ENCODE measurements around the gene GIMAP5. TPM values are rescaled to one million over a fixed set of nuclear protein-coding genes. Genes with fewer than 3 reads are reported as not detected.

Gene GIMAP5
- total RNA-seq, 4 donors from 2014 or later, result 2.6 to 15.7 (median 11.2) TPM

- DNase-seq, result no peak
- TF ChIP-seq EP300 (IDR thresholded peaks at IDR 0.05; ENCODE audit: low read depth) (no peak), POLR2A (IDR thresholded peaks at IDR 0.05) (no peak), CTCF (IDR thresholded peaks at IDR 0.05) (no peak), POLR2AphosphoS5 (IDR thresholded peaks at IDR 0.05) (no peak)
- H3K27ac ChIP-seq, result peak overlapping the region in 2 of 4 donors; percentile 0 to 5
- H3K9me3 ChIP-seq, result no peaks in the 10 kb centered on the region
- in situ Hi-C loops (cut with MboI; ENCODE audit: low pct_ligation_motif_present in 1 of 4, low pct_unique_long_range_greater_than_20kb in 1 of 4, low sequenced_read_pairs in 3 of 4), result loop anchor here in 2 of 4 donors (25.0 kb wide), 1 partner anchor 195 kb away; the partner anchor contains the start of genes KCNH2 (in 2 of the 2) and NOS3 (in 2 of the 2)
- no peak overlapping the region for H3K4me3 ChIP-seq
- intact Hi-C loops (cut with DNase I; ENCODE audit: low total_unique reads), result no loop called here
- peaks cover 0 to 13% (median 6%) of the 10 kb centered on the region in 4 donors for H3K36me3 ChIP-seq
- no peaks in the 10 kb centered on the region for H3K27me3 ChIP-seq
- peaks cover 15 to 34% (median 18%) of the 10 kb centered on the region in 4 donors for H3K4me1 ChIP-seq
- WGBS, 2 donors (ENCODE audit: low coverage in 1 of 2), result 87% methylated on average over 12 of the region's 12 CpGs; no CpG with 5 or more reads in 1 of the 2 donors
These were observed 54.7 kb downstream of the GIMAP5 start for GRCh38 chr7:150791746-150792452.

Other genes with a start within 250 kb of the GIMAP5 start
- 10 to 100 TPM in 1 of 4 donors, 1 to 10 TPM in 2, under 1 TPM in 1; 1.00 to 11.9 (median 6.1) TPM for gene GIMAP7, start 222.5 kb upstream of the GIMAP5 start, total RNA-seq
- 10 to 100 TPM in 3 of 4 donors, 1 to 10 TPM in 1; 7.1 to 37.6 (median 15.7) TPM for gene GIMAP4, start 170.0 kb upstream of the GIMAP5 start, total RNA-seq
- 10 to 100 TPM in 1 of 4 donors, 1 to 10 TPM in 3; 2.2 to 11.7 (median 6.9) TPM for gene GIMAP6, start 105.0 kb upstream of the GIMAP5 start, total RNA-seq
- 10 to 100 TPM in 1 of 4 donors, 1 to 10 TPM in 1, not detected in 2; 4.5 to 16.2 TPM for gene GIMAP2, start 51.7 kb upstream of the GIMAP5 start, total RNA-seq
- 1 to 10 TPM in 3 of 4 donors, under 1 TPM in 1; 0.40 to 3.0 (median 1.8) TPM for gene GIMAP1, start 20.8 kb upstream of the GIMAP5 start, total RNA-seq
- gene TMEM176B, start 62.9 kb downstream of the GIMAP5 start, total RNA-seq, result 100 to 1,000 TPM in 3 of 4 donors, 10 to 100 TPM in 1; 30.4 to 369 (median 224) TPM
- gene TMEM176A, start 63.4 kb downstream of the GIMAP5 start, total RNA-seq, result 100 to 1,000 TPM in 3 of 4 donors, 10 to 100 TPM in 1; 44.6 to 210 (median 171) TPM
- gene AOC1, start 115.1 kb downstream of the GIMAP5 start, total RNA-seq, result 100 to 1,000 TPM; 143 to 687 (median 427) TPM
- 10 to 100 TPM in 3 of 4 donors, 1 to 10 TPM in 1; 9.5 to 39.0 (median 19.3) TPM for gene KCNH2, start 240.9 kb downstream of the GIMAP5 start, total RNA-seq